Activated naive CD4-positive, alpha-beta T cell treated with anti-CD3 and anti-CD28 coated beads, Interleukin-2, amount 10 ng/mL, durations not matched to agents 5 hours and 36 hours (primary cell): Measurements from ENCODE around the gene ADGRG2. TPM values are rescaled to one million over a fixed set of nuclear protein-coding genes. Genes with fewer than 3 reads are reported as not detected.

ENCODE experiments used
- total RNA-seq, 2 experiments: library from RNA; stranded (reverse); gene quantifications; one replicate each; pipeline ENCODE4 v1.2.3, GENCODE V29; 2021

ADGRG2 gene, protein sequence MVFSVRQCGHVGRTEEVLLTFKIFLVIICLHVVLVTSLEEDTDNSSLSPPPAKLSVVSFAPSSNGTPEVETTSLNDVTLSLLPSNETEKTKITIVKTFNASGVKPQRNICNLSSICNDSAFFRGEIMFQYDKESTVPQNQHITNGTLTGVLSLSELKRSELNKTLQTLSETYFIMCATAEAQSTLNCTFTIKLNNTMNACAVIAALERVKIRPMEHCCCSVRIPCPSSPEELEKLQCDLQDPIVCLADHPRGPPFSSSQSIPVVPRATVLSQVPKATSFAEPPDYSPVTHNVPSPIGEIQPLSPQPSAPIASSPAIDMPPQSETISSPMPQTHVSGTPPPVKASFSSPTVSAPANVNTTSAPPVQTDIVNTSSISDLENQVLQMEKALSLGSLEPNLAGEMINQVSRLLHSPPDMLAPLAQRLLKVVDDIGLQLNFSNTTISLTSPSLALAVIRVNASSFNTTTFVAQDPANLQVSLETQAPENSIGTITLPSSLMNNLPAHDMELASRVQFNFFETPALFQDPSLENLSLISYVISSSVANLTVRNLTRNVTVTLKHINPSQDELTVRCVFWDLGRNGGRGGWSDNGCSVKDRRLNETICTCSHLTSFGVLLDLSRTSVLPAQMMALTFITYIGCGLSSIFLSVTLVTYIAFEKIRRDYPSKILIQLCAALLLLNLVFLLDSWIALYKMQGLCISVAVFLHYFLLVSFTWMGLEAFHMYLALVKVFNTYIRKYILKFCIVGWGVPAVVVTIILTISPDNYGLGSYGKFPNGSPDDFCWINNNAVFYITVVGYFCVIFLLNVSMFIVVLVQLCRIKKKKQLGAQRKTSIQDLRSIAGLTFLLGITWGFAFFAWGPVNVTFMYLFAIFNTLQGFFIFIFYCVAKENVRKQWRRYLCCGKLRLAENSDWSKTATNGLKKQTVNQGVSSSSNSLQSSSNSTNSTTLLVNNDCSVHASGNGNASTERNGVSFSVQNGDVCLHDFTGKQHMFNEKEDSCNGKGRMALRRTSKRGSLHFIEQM
- not detected for total RNA-seq

DNA sequence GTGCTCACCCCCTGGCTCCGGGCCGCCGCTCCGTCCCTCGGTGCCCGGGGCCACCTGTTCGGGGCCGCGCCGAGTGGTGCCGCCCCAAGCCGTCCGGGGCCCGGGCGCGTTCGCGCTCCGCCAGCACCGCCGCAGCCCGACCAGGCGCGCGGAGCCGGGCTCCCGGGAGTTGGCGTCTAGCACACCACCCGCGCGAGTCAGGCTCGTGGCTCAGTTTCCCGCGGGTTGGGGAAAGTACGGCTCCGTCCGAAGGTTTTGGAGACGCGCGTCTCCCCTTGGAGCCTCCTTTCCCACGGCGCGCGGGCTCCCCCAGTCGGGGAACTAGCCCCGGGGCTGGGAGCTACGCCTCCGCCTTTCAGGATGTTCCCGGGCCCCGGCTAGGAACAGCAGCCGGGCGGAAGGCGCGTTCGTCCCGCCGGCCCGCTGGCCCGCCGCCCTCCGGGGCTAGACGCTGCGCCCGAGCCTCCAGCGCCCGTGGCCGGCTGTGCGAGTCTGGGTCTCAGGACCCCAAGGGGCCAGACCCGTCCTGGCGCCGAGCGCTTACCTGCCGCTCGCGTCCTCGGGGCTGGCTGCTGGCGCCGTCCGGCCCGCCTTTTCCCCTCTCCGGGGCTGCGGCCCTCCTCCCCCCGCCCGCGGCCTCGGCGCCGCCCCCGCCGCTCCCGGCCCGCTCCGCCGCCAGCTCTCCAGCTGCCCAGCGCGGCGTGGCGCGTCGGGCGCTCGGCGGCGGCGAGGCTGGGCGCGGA, at the start of gene ADGRG2:
ADGRG2 (minus strand) TSS at position 571 of the 743 bp plus-strand sequence. CDS start 53,634 bp downstream, outside the sequence.

DNA sequence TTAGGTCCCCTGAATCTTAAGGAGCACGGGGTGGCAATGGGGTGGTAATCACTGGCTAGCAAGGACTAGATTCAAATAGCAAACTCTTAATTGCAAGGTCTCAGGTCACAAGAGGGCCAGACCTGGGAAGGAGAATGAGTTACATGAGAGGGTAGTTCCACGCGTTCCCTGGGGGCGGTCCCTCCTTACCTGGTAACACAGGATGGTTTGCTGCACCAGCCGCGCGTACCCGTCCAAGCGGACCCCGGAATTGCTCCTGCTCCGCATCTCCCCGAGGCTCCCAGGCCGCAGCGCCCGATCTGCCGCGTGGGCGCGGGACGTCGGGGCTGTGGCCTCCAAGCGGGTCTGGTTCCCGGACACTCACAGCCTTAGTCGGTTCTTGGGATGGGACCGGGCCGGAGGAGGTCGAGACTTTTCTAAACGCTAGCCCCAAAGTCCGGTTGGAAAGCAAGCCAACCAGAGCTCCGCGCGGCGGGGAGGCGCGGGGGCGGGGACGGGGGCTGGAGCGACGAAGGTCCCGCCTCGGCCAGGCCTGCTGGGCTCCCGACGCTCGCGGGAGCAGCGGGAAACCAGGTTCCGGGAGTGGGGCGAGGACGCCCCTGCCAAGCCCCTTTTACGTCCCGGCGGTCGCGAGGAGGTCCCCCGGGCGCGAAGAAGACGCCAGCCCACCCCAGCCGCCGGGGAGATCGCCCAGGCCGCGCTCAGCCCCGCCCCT, 138.4 kb downstream of the ADGRG2 start, which contains the start of gene PHKA2:
PHKA2 (minus strand) TSS at position 449 of the 715 bp plus-strand sequence; CDS start at position 267, 182 bp downstream.

Other genes with a start within 250 kb of the ADGRG2 start
- gene PHKA2, start 138.4 kb downstream of the ADGRG2 start, total RNA-seq: 10 to 100 TPM; 25.9 to 28.6 TPM
- gene PDHA1, start 221.5 kb upstream of the ADGRG2 start, total RNA-seq: 100 to 1,000 TPM; 113 to 123 TPM